Left ventricle myocardium inferior (tissue), 1 donor: Measurements from ENCODE around the gene C19orf85. TPM values are rescaled to one million over a fixed set of nuclear protein-coding genes. Genes with fewer than 3 reads are reported as not detected.

ENCODE experiments used
- DNase-seq: peaks from one replicate; pipeline ENCODE4 v3.0.0-alpha.2; 2020
- H3K27ac ChIP-seq: fragments of 200-600 bp; replicated peaks from 2 replicates; pipeline ENCODE4 v1.8.0; 2021
- H3K27me3 ChIP-seq: fragments of 200-600 bp; 2 replicates; pipeline ENCODE4 v1.8.0; 2021; ENCODE audit warnings: low read depth
- H3K36me3 ChIP-seq: fragments of 200-600 bp; 2 replicates; pipeline ENCODE4 v1.8.0; 2021
- H3K4me1 ChIP-seq: fragments of 200-600 bp; 2 replicates; pipeline ENCODE4 v1.8.0; 2021
- H3K4me3 ChIP-seq: fragments of 200-600 bp; 2 replicates; pipeline ENCODE4 v1.8.0; 2021; ENCODE audit warnings: mild to moderate bottlenecking, moderate library complexity
- H3K9me3 ChIP-seq: fragments of 200-600 bp; replicated peaks from 2 replicates; pipeline ENCODE4 v1.8.0; 2021
- intact Hi-C: fragments of 100-400 bp; cut with micrococcal nuclease; formaldehyde crosslinking; loops from one replicate; pipeline ENCODE4 v1.11.0; 2022
- total RNA-seq: library from RNA; stranded (reverse); fragmentation: NEBNext Ultra II Directional; extraction: Animal tissue kit (Norgen Biotek cat#: 25700); gene quantifications from one replicate; pipeline ENCODE4 v1.2.1, GENCODE V29; 2021
- TF ChIP-seq, protein P1 (sequence below): fragments of 200-600 bp; IDR thresholded peaks from 2 replicates; pipeline ENCODE4 v1.8.0; 2021; ENCODE audit warnings: antibody characterized with exemption, mild to moderate bottlenecking, borderline replicate concordance
- donor health status: DM: no; HTN: yes; CAD: no; lungs with severe emphysema.

C19orf85 gene
- total RNA-seq, 1 donor from 2014 or later = not detected

DNA sequence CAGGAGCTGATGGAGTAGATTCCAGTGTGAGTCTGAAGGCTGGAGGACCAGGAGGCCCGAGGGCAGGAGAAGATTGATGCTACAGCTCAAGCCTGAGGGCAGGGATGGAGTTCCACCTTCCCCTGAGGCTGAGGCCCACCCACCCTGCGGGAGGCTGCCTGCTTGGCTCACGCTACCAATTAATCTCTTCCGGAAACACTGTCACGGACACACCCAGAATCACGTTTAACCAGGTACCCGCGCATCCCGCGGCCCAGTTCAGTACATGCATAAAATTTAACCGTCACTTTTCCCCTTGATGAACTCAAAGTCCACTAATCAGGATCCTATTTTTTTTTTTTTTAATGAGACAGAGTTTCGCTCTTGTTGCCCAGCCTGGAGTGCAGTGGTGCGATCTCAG is 6.7 kb upstream of the C19orf85 start:
- no peaks in the 10 kb centered on the region for H3K27me3 ChIP-seq
- H3K4me3 ChIP-seq = no peak overlapping the region
- H3K9me3 ChIP-seq = no peaks in the 10 kb centered on the region
- H3K4me1 ChIP-seq = peaks cover 15% of the 10 kb centered on the region
- no peak overlapping the region for H3K27ac ChIP-seq
- intact Hi-C loops = no loop called here
- no peaks in the 10 kb centered on the region for H3K36me3 ChIP-seq
- no peak for DNase-seq
- TF ChIP-seq, protein P1, sequence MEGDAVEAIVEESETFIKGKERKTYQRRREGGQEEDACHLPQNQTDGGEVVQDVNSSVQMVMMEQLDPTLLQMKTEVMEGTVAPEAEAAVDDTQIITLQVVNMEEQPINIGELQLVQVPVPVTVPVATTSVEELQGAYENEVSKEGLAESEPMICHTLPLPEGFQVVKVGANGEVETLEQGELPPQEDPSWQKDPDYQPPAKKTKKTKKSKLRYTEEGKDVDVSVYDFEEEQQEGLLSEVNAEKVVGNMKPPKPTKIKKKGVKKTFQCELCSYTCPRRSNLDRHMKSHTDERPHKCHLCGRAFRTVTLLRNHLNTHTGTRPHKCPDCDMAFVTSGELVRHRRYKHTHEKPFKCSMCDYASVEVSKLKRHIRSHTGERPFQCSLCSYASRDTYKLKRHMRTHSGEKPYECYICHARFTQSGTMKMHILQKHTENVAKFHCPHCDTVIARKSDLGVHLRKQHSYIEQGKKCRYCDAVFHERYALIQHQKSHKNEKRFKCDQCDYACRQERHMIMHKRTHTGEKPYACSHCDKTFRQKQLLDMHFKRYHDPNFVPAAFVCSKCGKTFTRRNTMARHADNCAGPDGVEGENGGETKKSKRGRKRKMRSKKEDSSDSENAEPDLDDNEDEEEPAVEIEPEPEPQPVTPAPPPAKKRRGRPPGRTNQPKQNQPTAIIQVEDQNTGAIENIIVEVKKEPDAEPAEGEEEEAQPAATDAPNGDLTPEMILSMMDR = no peak

DNA sequence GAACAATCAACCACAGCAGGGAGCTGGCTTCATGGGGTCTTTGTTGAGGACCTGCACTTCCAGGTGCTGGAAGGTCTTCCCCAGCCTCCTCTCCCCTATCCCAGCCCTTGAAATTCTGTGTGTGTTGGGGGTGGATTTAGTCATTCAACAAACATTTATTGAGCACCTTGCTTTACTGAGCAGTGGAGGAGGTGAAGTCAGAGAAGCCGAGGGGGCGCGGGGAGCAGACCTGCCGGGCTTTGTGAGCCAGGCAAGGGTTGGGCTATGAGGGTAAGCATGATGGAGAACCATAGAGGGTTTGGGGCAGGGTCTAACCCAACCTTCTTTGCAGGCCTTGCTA is 3.5 kb upstream of the C19orf85 start:
- intact Hi-C loops = loop anchor here (2.0 kb wide), 1 partner anchor 37 kb away; no protein-coding TSS in a partner anchor
- Histone ChIP-seq H3K27ac (no peak overlapping the region), H3K36me3 (no peaks in the 10 kb centered on the region), H3K4me1 (peaks cover 9% of the 10 kb centered on the region), H3K27me3 (no peaks in the 10 kb centered on the region), H3K4me3 (no peak overlapping the region), H3K9me3 (no peaks in the 10 kb centered on the region)
- DNase-seq = no peak
- TF ChIP-seq, protein P1 = no peak

DNA sequence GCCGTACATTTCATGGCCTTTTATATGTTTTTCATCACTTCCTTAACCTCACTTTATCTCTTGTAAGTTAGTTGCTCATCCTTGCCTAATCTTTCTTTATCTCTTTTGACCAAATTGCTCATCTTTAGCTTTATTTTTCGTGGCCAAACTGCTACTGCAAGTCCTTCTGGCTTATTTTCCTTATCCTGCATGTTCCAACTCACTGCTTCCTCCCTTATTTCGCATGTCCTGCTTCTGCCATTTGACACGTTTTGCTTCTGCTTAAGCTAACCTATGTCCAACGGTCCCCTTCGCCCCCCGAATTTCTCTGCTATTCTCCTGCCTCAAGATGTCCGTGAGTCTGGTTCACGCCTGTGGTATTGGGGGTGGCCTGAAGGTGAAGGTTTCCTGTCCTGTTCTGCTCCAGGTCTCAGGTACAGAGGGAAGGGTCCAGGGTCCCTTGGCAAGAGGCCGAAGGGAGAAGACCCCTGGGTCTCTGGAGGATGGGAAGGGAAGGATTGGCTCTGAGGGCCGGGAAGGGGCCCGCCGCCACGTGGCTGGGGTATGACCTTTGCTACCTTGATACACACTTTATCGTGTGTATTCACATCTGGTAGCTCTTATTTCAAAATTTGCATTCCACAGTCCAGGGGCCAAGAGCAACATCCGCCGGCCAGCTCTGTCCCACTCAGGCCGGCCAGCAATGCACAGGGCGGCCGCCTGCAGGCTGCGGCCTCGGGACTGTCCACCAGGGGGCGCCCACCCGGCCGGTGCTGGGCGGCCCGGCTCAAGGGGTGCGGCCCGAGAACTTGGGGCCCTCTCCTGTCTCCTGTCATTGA is 2.9 kb upstream of the C19orf85 start:
- peak; percentile 69 for DNase-seq
- peaks cover 12% of the 10 kb centered on the region for H3K4me1 ChIP-seq
- H3K4me3 ChIP-seq = no peak overlapping the region
- TF ChIP-seq, protein P1 = no peak
- no peaks in the 10 kb centered on the region for H3K9me3 ChIP-seq
- intact Hi-C loops = loop anchor here (2.0 kb wide), 1 partner anchor 37 kb away; no protein-coding TSS in a partner anchor
- peak overlapping the region; percentile 23 for H3K27ac ChIP-seq
- H3K27me3 ChIP-seq = no peaks in the 10 kb centered on the region
- no peaks in the 10 kb centered on the region for H3K36me3 ChIP-seq

DNA sequence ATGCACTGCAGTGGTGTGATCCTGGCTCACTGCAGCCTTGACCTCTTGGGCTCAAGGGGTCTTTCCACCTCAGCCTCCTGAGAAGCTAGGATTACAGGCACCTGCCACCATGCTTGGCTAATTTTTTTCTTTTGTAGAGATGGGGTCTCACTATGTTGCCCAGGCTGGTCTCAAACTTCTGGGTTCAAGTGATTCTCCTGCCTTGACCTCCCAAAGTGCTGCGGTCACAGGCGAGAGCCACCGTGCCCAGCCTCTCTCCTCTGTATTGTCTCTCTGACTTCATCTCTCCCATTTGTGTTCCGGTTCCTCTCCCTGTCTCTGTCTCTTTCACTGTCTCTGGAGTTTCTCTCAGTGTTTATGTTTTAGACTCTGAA is 1.7 kb upstream of the C19orf85 start:
- intact Hi-C loops = no loop called here
- H3K9me3 ChIP-seq = no peaks in the 10 kb centered on the region

DNA sequence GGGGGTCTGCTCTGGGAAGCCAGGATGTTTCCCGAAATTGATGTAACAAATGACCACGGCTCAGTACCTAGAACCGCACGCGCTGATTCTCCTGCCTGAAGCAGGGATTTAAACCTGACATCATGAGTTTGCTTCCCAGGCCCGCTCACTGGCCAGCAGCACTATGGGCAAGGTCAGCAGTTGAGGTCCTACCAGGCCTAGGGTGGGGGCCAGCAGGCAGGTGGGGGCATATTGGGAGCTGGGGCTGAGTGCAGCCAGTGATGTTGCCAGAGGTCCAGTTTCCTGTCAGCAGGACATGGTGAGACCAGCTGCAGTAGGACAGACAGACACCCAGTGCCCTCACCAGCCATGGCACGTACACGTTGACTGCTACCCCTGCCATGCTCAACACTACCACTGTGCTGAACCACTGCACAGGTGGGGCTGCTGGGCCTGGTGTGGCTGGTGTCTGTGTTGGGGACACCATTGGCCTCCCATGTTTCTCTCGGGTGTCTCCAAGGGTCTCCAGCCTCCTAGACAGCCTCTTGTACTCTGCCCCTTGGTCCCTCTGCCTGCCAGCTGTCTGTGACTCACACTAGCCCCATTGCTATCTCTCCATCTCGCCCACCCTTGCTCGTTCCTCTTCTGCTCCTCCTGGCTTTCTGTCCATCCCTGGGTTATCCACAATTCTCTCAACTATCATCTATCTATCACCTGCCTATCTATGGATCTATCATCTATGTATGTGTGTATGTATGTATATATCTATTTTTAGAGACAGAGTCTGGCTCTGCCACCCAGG is 1.1 kb upstream of the C19orf85 start:
- H3K4me3 ChIP-seq = no peak overlapping the region
- no peaks in the 10 kb centered on the region for H3K9me3 ChIP-seq
- TF ChIP-seq, protein P1 = no peak
- no peaks in the 10 kb centered on the region for H3K27me3 ChIP-seq
- no peaks in the 10 kb centered on the region for H3K36me3 ChIP-seq
- H3K4me1 ChIP-seq = peaks cover 25% of the 10 kb centered on the region
- intact Hi-C loops = no loop called here
- H3K27ac ChIP-seq = no peak overlapping the region
- no peak for DNase-seq

More for the DNA sequence above, 1.7 kb upstream of the C19orf85 start:
- H3K4me3 ChIP-seq = no peak overlapping the region
- no peaks in the 10 kb centered on the region for H3K36me3 ChIP-seq
- H3K27me3 ChIP-seq = no peaks in the 10 kb centered on the region
- no peak for DNase-seq
- no peak overlapping the region for H3K27ac ChIP-seq
- TF ChIP-seq, protein P1 = no peak
- H3K4me1 ChIP-seq = peaks cover 19% of the 10 kb centered on the region
